IMR-90 (cell line): Measurements from ENCODE around the gene FGF5. TPM values are rescaled to one million over a fixed set of nuclear protein-coding genes. Genes with fewer than 3 reads are reported as not detected.

Experiments
- ATAC-seq: fragments of 200-7000 bp; cut with Tn5 transposase; 2 replicates; pipeline ENCODE4 v1.9.1; 2020; ENCODE audit warnings: low read depth, mild to moderate bottlenecking, moderate library complexity
- BruUV-seq: library from RNA; stranded (reverse); fragments of 400-500 nt; replicated peaks from 2 replicates; lab custom pipeline; 2021; lab: Mats Ljungman, UMichigan
- CTCF ChIA-PET: fragments of 300-600 bp; formaldehyde crosslinking; extraction: SDS; loops from one replicate; lab custom pipeline; 2021; ENCODE audit warnings: antibody characterized with exemption; lab: Yijun Ruan, JAX
- POLR2A ChIA-PET: fragments of 300-600 bp; sonication (Branson Sonifier 250); formaldehyde crosslinking; loops from one replicate; lab custom pipeline; 2022; ENCODE audit warnings: antibody characterized with exemption; ENCODE audit not compliant: unreplicated experiment; lab: Charles Lee
- DNase-seq: peaks from one replicate; pipeline ENCODE4 v3.0.0; 2013
- H2AFZ ChIP-seq: replicated peaks from 2 replicates; pipeline ENCODE3; 2013; ENCODE audit warnings: low read length, mild to moderate bottlenecking; ENCODE audit not compliant: poor library complexity
- H2AK5ac ChIP-seq: 2 replicates; pipeline ENCODE4 v1.6.1; 2013; ENCODE audit warnings: low read depth, low read length, inconsistent platforms
- H2AK9ac ChIP-seq: replicated peaks from 2 replicates; pipeline ENCODE3; 2013; ENCODE audit warnings: mild to moderate bottlenecking, low read depth, low read length, moderate library complexity; ENCODE audit not compliant: poor library complexity
- H2BK120ac ChIP-seq: 2 replicates; pipeline ENCODE4 v1.6.1; 2013; ENCODE audit warnings: low read depth, low read length, inconsistent platforms
- H2BK15ac ChIP-seq: 3 replicates; pipeline ENCODE4 v1.6.1; 2013; ENCODE audit warnings: low read depth, low read length, inconsistent platforms
- H2BK20ac ChIP-seq: 2 replicates; pipeline ENCODE4 v1.6.1; 2013; ENCODE audit warnings: low read depth, mild to moderate bottlenecking, inconsistent platforms, low read length, moderate library complexity
- H2BK5ac ChIP-seq: 2 replicates; pipeline ENCODE4 v1.6.1; 2013; ENCODE audit warnings: mild to moderate bottlenecking, low read depth, low read length, inconsistent platforms; ENCODE audit not compliant: poor library complexity, severe bottlenecking
- H3K14ac ChIP-seq: replicated peaks from 2 replicates; pipeline ENCODE4 v1.6.1; 2013; ENCODE audit warnings: low read depth, low read length, inconsistent platforms
- H3K18ac ChIP-seq: 2 replicates; pipeline ENCODE4 v1.6.1; 2013; ENCODE audit warnings: low read depth, low read length, control low read depth
- H3K23ac ChIP-seq: 2 replicates; pipeline ENCODE4 v1.6.1; 2013; ENCODE audit warnings: low read depth, low read length, inconsistent platforms
- H3K27ac ChIP-seq: 2 replicates; pipeline ENCODE4 v1.5.1; 2013; ENCODE audit warnings: mild to moderate bottlenecking, control low read depth, low read length; ENCODE audit not compliant: insufficient read depth
- H3K27me3 ChIP-seq: 2 replicates; pipeline ENCODE4 v1.6.1; 2013; ENCODE audit warnings: low read length; ENCODE audit not compliant: control insufficient read depth, insufficient read depth
- H3K36me3 ChIP-seq: 2 replicates; pipeline ENCODE4 v1.6.1; 2013; ENCODE audit warnings: low read length, mixed read lengths; ENCODE audit not compliant: control insufficient read depth, insufficient read depth
- H3K4ac ChIP-seq: 2 replicates; pipeline ENCODE4 v1.6.1; 2013; ENCODE audit warnings: low read depth, low read length, inconsistent platforms
- H3K4me1 ChIP-seq: 2 replicates; pipeline ENCODE4 v1.6.1; 2013; ENCODE audit warnings: low read length, mixed read lengths; ENCODE audit not compliant: control insufficient read depth, insufficient read depth
- H3K4me2 ChIP-seq: 2 replicates; pipeline ENCODE4 v1.6.1; 2013; ENCODE audit warnings: low read depth, mild to moderate bottlenecking, control low read depth, low read length, moderate library complexity
- H3K4me3 ChIP-seq: 2 replicates; pipeline ENCODE4 v1.5.1; 2013; ENCODE audit warnings: low read depth, mild to moderate bottlenecking, control low read depth, low read length, moderate library complexity; ENCODE audit not compliant: insufficient read depth
- H3K56ac ChIP-seq: 2 replicates; pipeline ENCODE4 v1.6.1; 2013; ENCODE audit warnings: low read length, inconsistent platforms; ENCODE audit not compliant: insufficient read depth; ENCODE audit errors: extremely low read depth
- H3K79me1 ChIP-seq, 2 experiments: 2 replicates each; pipeline ENCODE4 v1.6.1; 2013; ENCODE audit warnings: low read length in 2 of 2, inconsistent platforms in 1 of 2, low read depth in 1 of 2
- H3K9ac ChIP-seq: 2 replicates; pipeline ENCODE4 v1.6.1; 2013; ENCODE audit warnings: low read depth, low read length, control low read depth
- H3K9me1 ChIP-seq: 2 replicates; pipeline ENCODE4 v1.6.1; 2013; ENCODE audit warnings: low read length, inconsistent platforms; ENCODE audit not compliant: insufficient read depth
- H3K9me3 ChIP-seq: 2 replicates; pipeline ENCODE4 v1.6.1; 2013; ENCODE audit warnings: low read length; ENCODE audit not compliant: control insufficient read depth, insufficient read depth
- H4K20me1 ChIP-seq: 2 replicates; pipeline ENCODE4 v1.6.1; 2013; ENCODE audit warnings: low read length, inconsistent platforms; ENCODE audit not compliant: insufficient read depth
- H4K5ac ChIP-seq: 2 replicates; pipeline ENCODE4 v1.6.1; 2013; ENCODE audit warnings: mild to moderate bottlenecking, low read depth, low read length, control low read depth
- H4K8ac ChIP-seq, 2 experiments: 2 replicates each; pipeline ENCODE4 v1.6.1; 2013; ENCODE audit warnings: low read depth in 2 of 2, low read length in 2 of 2, control low read depth in 1 of 2, inconsistent platforms in 1 of 2
- H4K91ac ChIP-seq: 2 replicates; pipeline ENCODE4 v1.6.1; 2013; ENCODE audit warnings: low read depth, low read length, inconsistent platforms; ENCODE audit not compliant: insufficient read depth
- CEBPB ChIP-seq: IDR thresholded peaks from 2 replicates; pipeline ENCODE4 v1.6.1; 2012; ENCODE audit warnings: low read depth, low read length, improper control_type of control experiment
- FOS ChIP-seq: fragments of 150-350 bp; IDR thresholded peaks from 2 replicates; pipeline ENCODE4 v1.6.1; 2016; ENCODE audit warnings: low read depth, low read length
- RAD21 ChIP-seq: IDR thresholded peaks from 2 replicates; pipeline ENCODE4 v1.6.1; 2012; ENCODE audit warnings: low read length, improper control_type of control experiment
- WGBS, 2 experiments: methylation state at CpG; one replicate each; pipeline versions ENCODE4 v1.1.5 to v1.1.7; 2013; ENCODE audit warnings: missing lambda C conversion rate in 2 of 2; ENCODE audit not compliant: insufficient read length in 1 of 2; ENCODE audit errors: extremely low coverage in 2 of 2; 5-methylcytosine and 5-hydroxymethylcytosine counted together
- dilution Hi-C: fragments of 300-500 bp; cut with HindIII; formaldehyde crosslinking; loops from one replicate; pipeline ENCODE4 v1.14.3; 2018; ENCODE audit warnings: low sequenced_read_pairs; ENCODE audit not compliant: unreplicated experiment
- in situ Hi-C: fragments of 300-500 bp; cut with MboI; formaldehyde crosslinking; loops from 3 replicates; pipeline ENCODE4 v1.14.3; 2019; ENCODE audit warnings: low sequenced_read_pairs, inconsistent platforms, mixed read lengths
- intact Hi-C: fragments of 100-400 bp; cut with micrococcal nuclease; formaldehyde crosslinking; loops from 2 replicates; pipeline ENCODE4 v1.10.0; 2022
- polyA plus RNA-seq, 3 experiments: library from polyadenylated mRNA; depleted of rRNA; stranded (reverse); fragments of >200 nt; gene quantifications; 2 replicates each; pipeline ENCODE4 v1.2.3, GENCODE V29; 2012; ENCODE audit warnings: low replicate concordance in 1 of 3
- total RNA-seq: library from RNA; depleted of rRNA; stranded (reverse); fragments of >200 nt; gene quantifications from 2 replicates; pipeline ENCODE4 v1.2.3, GENCODE V29; 2012

Gene FGF5
- total and polyA plus RNA-seq, 2 of the 4 experiments (the other 2 are of a cell fraction): 18.6 to 42.1 TPM

DNA sequence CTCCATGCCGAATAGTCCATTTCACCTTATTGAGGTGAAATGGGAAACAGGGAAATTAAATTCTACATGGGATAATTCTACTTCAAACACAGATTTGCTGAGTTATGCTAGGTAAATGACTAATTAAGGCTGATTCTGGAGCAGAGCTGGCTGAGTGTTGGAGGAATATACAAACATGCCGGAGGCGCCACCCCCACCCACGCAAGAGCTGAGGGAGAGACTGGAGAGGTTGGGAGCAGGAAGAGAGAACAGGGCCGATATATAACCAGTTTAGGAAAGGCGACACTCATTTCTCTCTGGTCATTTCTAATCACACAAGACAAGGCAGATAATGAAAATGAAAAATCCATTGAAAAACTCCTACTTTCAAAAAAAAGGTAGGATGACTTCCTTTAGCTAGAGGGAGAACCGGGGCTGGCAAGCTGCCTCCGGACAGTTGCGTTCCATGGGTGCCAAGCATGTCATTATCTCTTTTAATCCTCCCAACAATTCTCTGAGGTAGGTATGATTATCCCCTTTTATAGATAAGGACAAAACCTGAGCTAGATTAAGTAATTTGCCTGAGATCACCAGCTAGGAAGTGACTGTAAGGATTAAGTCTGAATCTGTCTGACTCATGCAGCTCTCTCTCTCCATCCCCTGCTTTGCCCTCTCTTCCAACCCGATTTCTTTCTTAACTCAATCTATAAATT lies 41.5 kb downstream of the FGF5 start:
- peak overlapping the region; percentile 36 to 97 for H4K8ac ChIP-seq
- peak overlapping the region; percentile 81 for H3K4me2 ChIP-seq
- no peak for TF ChIP-seq RAD21
- peak; percentile 68; the same call in 1 of the 2 replicates for TF ChIP-seq CEBPB
- peak; percentile 80 for TF ChIP-seq FOS
- peak overlapping the region; percentile 71 for H4K5ac ChIP-seq
- intact Hi-C loops (loop anchor here (2.0 to 5.0 kb wide), 2 partner anchors 39 to 71 kb away; no protein-coding TSS in a partner anchor), in situ Hi-C loops (no loop called here), dilution Hi-C loops (no loop called here)
- POLR2A ChIA-PET: no interaction called here
- H3K18ac ChIP-seq: peak overlapping the region; percentile 61; the same call in 1 of the 2 replicates
- peak overlapping the region; percentile 6; the same call in 1 of the 2 replicates for H3K23ac ChIP-seq
- peaks cover 3% of the 10 kb centered on the region; the same call in 1 of the 2 replicates for H3K9me1 ChIP-seq
- peaks cover 14% of the 10 kb centered on the region for H3K4me1 ChIP-seq
- no peak overlapping the region for H2AK9ac ChIP-seq
- peak overlapping the region; percentile 73 for H4K91ac ChIP-seq
- H3K9ac ChIP-seq: peak overlapping the region; percentile 6; the same call in 1 of the 2 replicates
- H4K20me1 ChIP-seq: no peaks in the 10 kb centered on the region
- H3K36me3 ChIP-seq: no peaks in the 10 kb centered on the region; the same call in 1 of the 2 replicates
- 0 out of 2 replicates have a peak overlapping the region, but pooled peaks have one; percentile 92 for H3K14ac ChIP-seq
- H3K4me3 ChIP-seq: peak overlapping the region; percentile 11; the same call in 1 of the 2 replicates
- DNase-seq (peak; percentile 79), ATAC-seq (peak; percentile 53)
- H3K9me3 ChIP-seq: no peaks in the 10 kb centered on the region
- H2BK120ac ChIP-seq: peak overlapping the region; percentile 97
- H3K4ac ChIP-seq: peak overlapping the region; percentile 96
- peak overlapping the region; percentile 24 for H2AK5ac ChIP-seq
- H3K79me1 ChIP-seq: peaks cover 3 to 36% of the 10 kb centered on the region in 2 experiments; a peak in 3 of 4 replicates
- CTCF ChIA-PET: interaction anchor here (1.0 to 1.5 kb wide), 5 partner anchors 11 to 27 kb away, joined by 3 to 4 read pairs (median 3); no protein-coding TSS in a partner anchor
- peak overlapping the region; percentile 97 for H2BK20ac ChIP-seq
- H2BK5ac ChIP-seq: peak overlapping the region; percentile 98
- H2AFZ ChIP-seq: no peak overlapping the region
- peak overlapping the region; percentile 54 for H3K56ac ChIP-seq
- H3K27ac ChIP-seq: peak overlapping the region; percentile 78
- H3K27me3 ChIP-seq: no peaks in the 10 kb centered on the region
- H2BK15ac ChIP-seq: peak overlapping the region; percentile 68
- no CpG with 5 or more reads among the region's 10 CpGs for WGBS, 2 experiments
- no TSS peak for BruUV-seq
